ENCODE data around the gene IFNL2.
A peak's percentile ranks its signal among the peaks of the same experiment; 100 is the strongest.
"Not testable (repeated sequence)": the region's sequence is repeated elsewhere in the genome, so short reads cannot be mapped to it uniquely, and the experiment has no call there.

IFNL2 gene

DNA sequence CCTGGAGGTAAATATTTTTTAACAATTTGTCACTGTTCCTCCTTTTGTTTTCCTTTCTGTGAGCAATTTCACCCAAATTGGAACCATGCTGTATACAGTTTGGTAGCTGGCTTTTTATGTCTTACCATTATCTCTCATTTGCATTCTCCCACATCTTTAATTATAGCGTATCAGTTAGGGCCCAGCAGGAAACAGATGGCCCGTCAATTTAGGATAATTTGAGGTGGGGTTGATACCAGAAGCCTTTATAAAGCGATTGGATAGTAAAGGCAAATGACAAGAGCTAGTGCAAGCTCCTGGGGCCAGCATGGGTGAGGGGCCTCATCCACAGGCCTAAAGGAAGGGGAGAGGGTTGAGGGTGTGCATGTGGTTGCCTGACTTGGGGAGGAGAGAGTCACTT, 15.7 kb upstream of the IFNL2 start:
- H4K20me1 ChIP-seq = no peaks in the 10 kb centered on the region
- H3K9ac ChIP-seq = peak overlapping the region; percentile 36; the same call in 1 of the 2 replicates
- H3K9me3 ChIP-seq = peaks cover 31% of the 10 kb centered on the region
- H3K4me2 ChIP-seq = peak overlapping the region; percentile 73
- H3K4me3 ChIP-seq = no peak overlapping the region; the same call in 1 of the 2 replicates
- TF ChIP-seq Cebpa-rat (IDR thresholded peaks at IDR 0.05) = no peak
- peak overlapping the region; percentile 84 for H3K27ac ChIP-seq
- no peaks in the 10 kb centered on the region for H3K27me3 ChIP-seq
- H3K4me1 ChIP-seq = peaks cover 81% of the 10 kb centered on the region
- H3K36me3 ChIP-seq = no peaks in the 10 kb centered on the region

- no peak for TF ChIP-seq Cebpa-rat (IDR thresholded peaks at IDR 0.05)
- Histone ChIP-seq H3K9me3 (peaks cover 26% of the 10 kb centered on the region), H3K4me1 (peaks cover 82% of the 10 kb centered on the region), H3K36me3 (no peaks in the 10 kb centered on the region), H3K4me2 (peak overlapping the region; percentile 73), H3K9ac (peak overlapping the region; percentile 8; the same call in 1 of the 2 replicates), H3K27ac (peak overlapping the region; percentile 84), H3K4me3 (no peak overlapping the region), H3K27me3 (no peaks in the 10 kb centered on the region), H4K20me1 (no peaks in the 10 kb centered on the region)
Measured at GRCh38 chr19:39253374-39254149, 14.6 kb upstream of the IFNL2 start.

DNA sequence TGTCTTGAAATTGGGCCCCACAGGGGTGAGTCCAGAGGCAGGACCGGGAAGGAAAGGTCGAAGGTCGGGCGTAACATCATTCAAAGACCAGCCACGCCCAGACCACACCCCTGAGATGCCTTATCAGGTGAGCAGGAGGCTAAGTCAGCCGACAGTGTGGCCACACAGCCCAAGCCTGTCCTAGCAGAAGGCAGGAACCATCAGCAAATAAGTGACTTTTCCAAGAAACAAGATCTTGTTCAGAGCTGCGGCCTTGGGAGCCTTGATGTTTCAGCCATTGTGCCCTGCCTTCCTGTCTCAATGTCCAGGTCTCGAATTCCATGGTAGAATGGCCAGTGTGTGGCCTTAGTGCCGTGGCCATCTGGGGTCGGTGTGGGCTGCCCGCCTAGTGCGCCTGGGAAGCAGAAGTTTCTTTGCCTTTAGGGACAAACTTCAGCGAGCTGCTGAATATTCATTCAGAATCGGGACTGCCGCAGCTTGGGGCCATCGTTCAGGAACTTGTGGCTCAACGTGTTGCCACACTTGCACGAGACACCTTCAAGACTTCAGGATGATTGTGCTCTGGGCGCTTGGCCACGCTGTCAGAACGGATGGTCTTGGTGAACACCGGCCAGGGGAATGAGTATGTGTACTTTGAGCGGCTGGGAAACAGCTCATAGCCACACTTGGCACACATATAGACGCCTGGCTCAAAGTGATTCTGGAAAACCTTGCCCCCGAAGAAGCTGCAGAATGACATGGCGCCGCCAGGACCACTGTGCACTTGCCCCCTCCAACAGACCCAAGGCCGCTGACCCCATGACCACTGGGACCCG, 13.5 kb upstream of the IFNL2 start:
- Histone ChIP-seq H3K4me2 (peak overlapping the region; percentile 24; the same call in 1 of the 2 replicates), H3K27ac (peak overlapping the region; percentile 60; the same call in 1 of the 2 replicates), H3K4me3 (no peak overlapping the region), H3K9me3 (peaks cover 26% of the 10 kb centered on the region), H3K4me1 (peaks cover 79% of the 10 kb centered on the region), H3K27me3 (no peaks in the 10 kb centered on the region), H3K9ac (no peak overlapping the region), H3K36me3 (no peaks in the 10 kb centered on the region), H4K20me1 (no peaks in the 10 kb centered on the region)
- TF ChIP-seq Cebpa-rat (IDR thresholded peaks at IDR 0.05) = no peak

DNA sequence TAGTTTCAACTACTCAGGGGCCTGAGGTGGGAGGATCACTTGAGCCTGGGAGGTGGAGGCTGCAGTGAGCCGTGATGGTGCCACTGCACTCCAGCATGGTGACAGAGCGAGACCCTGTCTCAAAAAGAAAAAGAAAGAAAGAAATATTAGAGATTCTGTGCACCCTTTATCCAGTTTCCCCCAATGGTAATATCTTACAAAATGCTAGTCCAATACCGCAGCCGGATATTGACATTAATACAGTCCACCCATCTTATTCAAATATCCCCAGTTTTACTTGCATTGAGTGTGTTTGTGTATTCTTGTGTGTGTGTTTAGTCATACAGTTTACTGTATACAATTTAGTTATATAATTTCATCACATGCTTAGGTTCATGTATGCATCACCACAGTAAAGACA, 11.0 kb upstream of the IFNL2 start:
- no peaks in the 10 kb centered on the region for H3K27me3 ChIP-seq
- no peak overlapping the region for H3K4me3 ChIP-seq
- H3K9ac ChIP-seq = no peak overlapping the region
- no peak overlapping the region for H3K4me2 ChIP-seq
- H3K4me1 ChIP-seq = peaks cover 57% of the 10 kb centered on the region
- peaks cover 26% of the 10 kb centered on the region for H3K9me3 ChIP-seq
- H4K20me1 ChIP-seq = no peaks in the 10 kb centered on the region
- no peak overlapping the region for H3K27ac ChIP-seq
- H3K36me3 ChIP-seq = no peaks in the 10 kb centered on the region
- no peak for TF ChIP-seq Cebpa-rat (IDR thresholded peaks at IDR 0.05)

DNA sequence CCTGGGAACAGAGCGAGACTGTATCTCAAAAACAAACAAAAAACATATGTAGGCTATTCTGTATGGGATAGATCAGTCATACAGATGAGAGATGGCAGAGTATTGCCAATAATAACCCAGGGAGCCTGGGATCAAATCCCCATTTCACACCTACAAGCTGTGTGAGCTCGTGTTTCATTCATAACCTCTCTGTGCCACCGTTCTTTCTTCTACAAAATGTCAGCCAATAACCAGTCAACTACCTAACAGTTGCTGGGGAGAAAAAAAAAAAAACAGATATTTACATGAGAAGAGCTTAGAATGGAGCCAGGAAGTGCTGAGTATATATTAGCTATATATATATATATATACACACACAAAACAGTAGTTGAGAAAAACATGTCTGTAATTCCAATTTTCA, 6.5 kb upstream of the IFNL2 start:
- Histone ChIP-seq H3K4me1 (peaks cover 60% of the 10 kb centered on the region), H3K9me3 (peaks cover 23% of the 10 kb centered on the region), H3K36me3 (no peaks in the 10 kb centered on the region), H3K4me3 (no peak overlapping the region), H4K20me1 (no peaks in the 10 kb centered on the region), H3K4me2 (no peak overlapping the region), H3K27me3 (peaks cover 15% of the 10 kb centered on the region), H3K9ac (no peak overlapping the region), H3K27ac (no peak overlapping the region)
- TF ChIP-seq Cebpa-rat (IDR thresholded peaks at IDR 0.05) = no peak

GRCh38 chr19:39262496-39262895, 5.7 kb upstream of the IFNL2 start:
- peaks cover 15% of the 10 kb centered on the region for H3K27me3 ChIP-seq

DNA sequence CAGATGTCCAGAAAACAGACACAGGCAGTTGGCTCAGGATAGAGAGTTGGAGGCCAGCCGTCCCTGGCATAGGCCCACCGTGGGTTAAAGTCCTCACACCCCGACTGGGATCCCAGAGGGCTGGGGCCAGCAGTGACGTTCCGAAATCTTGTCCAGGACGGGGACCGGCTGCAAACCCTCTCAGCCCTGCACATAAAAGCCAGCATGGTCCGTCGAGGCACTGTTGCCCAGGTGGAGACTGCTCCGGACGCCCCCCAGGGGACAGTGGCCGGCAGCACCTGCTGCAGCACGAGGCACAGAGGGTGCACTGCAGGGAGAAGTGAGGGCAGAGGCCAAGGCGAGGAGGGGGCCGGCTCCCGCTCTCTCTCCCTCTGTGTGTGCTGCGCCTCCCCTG, 4.3 kb upstream of the IFNL2 start:
- Histone ChIP-seq H4K20me1 (no peaks in the 10 kb centered on the region), H3K4me3 (no peak overlapping the region), H3K36me3 (no peaks in the 10 kb centered on the region), H3K9ac (no peak overlapping the region), H3K4me2 (peak overlapping the region; percentile 71), H3K4me1 (peaks cover 40% of the 10 kb centered on the region), H3K27me3 (peaks cover 15% of the 10 kb centered on the region), H3K9me3 (peaks cover 13% of the 10 kb centered on the region), H3K27ac (0 out of 2 replicates have a peak overlapping the region, but pooled peaks have one; percentile 2)
- TF ChIP-seq Cebpa-rat (IDR thresholded peaks at IDR 0.05) = no peak

More at GRCh38 chr19:39262496-39262895, 5.7 kb upstream of the IFNL2 start:
- H3K27ac ChIP-seq = no peak overlapping the region
- no peaks in the 10 kb centered on the region for H3K36me3 ChIP-seq
- no peak overlapping the region for H3K9ac ChIP-seq
- peaks cover 15% of the 10 kb centered on the region for H3K9me3 ChIP-seq
- peaks cover 54% of the 10 kb centered on the region for H3K4me1 ChIP-seq
- H4K20me1 ChIP-seq = no peaks in the 10 kb centered on the region
- H3K4me3 ChIP-seq = no peak overlapping the region
- TF ChIP-seq Cebpa-rat (IDR thresholded peaks at IDR 0.05) = no peak
- H3K4me2 ChIP-seq = peak overlapping the region; percentile 71

DNA sequence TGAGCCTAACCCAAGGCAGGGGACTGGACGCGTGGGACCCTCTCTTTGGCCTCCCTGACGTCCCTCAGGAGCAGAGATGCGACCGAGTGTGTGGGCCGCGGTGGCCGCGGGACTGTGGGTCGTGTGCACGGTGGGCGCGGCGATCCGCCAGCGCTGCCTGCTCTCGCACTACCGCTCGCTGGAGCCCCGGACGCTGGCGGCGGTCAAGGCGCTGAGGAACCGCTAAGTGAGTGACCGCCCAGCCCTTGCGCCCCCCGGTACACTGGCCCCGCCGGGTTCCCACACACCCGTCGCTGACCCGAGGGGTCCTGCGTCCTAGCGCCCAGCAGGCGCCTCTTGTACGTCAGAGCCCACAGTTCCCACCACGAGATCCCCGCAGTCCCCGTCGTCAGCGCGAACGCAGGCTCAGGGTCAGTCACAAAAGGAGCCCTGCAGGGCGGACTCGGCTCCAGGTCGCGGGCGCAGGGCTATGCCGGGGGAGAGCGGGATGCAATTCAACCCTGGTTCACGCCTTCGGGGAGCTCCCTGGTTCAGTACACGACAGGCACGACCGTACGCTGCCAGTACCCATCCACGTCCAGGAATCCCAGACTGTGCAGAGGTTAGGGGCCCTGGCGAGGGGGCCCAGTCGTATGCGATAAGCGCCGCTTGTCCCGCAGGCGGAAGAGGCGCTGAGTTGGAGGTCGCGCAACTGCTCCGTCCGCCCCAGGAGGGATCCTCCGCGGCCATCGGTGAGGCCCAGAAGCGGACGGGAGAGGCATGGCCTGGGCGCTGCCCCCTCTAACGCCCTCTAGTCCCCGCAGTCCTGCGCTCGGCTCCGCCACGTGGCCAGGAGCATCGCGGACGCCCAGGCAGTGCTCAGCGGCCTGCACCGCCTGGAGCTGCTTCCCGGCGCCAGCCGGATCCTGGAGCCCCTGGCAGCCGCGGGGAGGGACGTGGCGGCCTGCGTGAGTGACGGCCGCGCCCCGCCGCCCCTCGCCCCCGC, 3.6 kb upstream of the IFNL2 start:
- Histone ChIP-seq H4K20me1 (no peaks in the 10 kb centered on the region), H3K36me3 (no peaks in the 10 kb centered on the region), H3K9me3 (peaks cover 13% of the 10 kb centered on the region), H3K4me3 (no peak overlapping the region), H3K9ac (no peak overlapping the region), H3K27me3 (peaks cover 15% of the 10 kb centered on the region), H3K27ac (0 out of 2 replicates have a peak overlapping the region, but pooled peaks have one; percentile 2), H3K4me2 (peak overlapping the region; percentile 71), H3K4me1 (peaks cover 38% of the 10 kb centered on the region)
- TF ChIP-seq Cebpa-rat (IDR thresholded peaks at IDR 0.05) = no peak

DNA sequence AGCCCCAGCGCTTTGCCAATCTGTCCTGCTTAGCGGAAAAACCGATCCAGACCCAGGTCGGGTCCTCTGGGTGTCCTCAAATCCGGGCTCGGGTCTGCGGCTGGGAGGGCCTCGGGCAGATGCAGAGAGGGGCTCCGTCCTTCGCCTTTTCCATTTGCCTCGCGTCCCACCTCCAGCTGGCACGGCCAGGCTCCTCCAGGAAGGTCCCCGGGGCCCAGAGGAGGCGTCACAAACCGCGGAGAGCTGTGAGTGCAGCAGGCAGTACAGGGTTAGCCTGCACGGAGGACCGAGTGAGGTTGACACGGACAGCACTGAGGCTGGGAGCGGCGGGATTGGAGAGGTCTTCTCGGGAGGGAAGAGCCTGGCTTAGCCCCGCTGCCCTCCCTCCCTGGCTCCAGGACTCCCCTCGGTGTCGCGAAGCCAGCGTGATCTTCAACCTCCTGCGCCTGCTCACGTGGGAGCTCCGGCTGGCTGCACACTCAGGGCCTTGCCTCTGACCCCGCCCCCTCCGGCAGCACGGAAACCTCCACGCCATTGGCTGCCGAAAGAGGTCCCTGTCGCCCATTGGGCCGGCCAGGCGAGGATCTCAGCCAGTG, 2.8 kb upstream of the IFNL2 start:
- Histone ChIP-seq H3K27me3 (peaks cover 15% of the 10 kb centered on the region), H3K36me3 (no peaks in the 10 kb centered on the region), H3K4me1 (peaks cover 45% of the 10 kb centered on the region), H3K4me3 (no peak overlapping the region), H3K9me3 (peaks cover 13% of the 10 kb centered on the region), H3K9ac (no peak overlapping the region), H4K20me1 (no peaks in the 10 kb centered on the region), H3K4me2 (peak overlapping the region; percentile 71), H3K27ac (no peak overlapping the region)
- TF ChIP-seq Cebpa-rat (IDR thresholded peaks at IDR 0.05) = no peak

DNA sequence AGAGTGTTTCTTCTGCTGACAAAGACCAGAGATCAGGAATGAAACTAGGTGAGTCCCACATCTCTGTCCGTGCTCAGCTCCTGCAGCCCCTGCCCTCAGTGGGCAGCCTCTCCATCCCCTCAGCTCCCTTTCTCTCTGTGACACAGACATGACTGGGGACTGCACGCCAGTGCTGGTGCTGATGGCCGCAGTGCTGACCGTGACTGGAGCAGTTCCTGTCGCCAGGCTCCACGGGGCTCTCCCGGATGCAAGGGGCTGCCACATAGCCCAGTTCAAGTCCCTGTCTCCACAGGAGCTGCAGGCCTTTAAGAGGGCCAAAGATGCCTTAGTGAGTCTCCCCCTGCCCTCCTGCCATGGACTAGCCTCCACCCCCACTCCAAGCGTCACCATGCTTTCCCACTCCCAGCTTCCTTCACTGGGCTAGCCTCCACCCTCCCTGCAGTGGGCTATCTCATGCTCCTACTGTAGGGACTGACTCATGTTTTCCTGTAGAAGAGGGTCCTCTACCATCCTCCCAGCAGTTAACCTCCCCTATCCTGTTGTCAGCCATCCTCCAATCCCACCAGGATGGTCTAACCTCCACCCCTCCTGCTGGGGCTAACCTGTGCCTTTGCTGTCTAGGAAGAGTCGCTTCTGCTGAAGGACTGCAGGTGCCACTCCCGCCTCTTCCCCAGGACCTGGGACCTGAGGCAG, 481 bp downstream of the IFNL2 start:
- not testable (repeated sequence) for H4K20me1 ChIP-seq, H3K9ac ChIP-seq, H3K4me2 ChIP-seq, H3K4me3 ChIP-seq, H3K36me3 ChIP-seq, H3K27ac ChIP-seq
- Histone ChIP-seq H3K27me3 (peaks cover 14% of the 10 kb centered on the region), H3K4me1 (peaks cover 28% of the 10 kb centered on the region), H3K9me3 (peaks cover 13% of the 10 kb centered on the region)

GRCh38 chr19:39269369-39269768, 1.2 kb downstream of the IFNL2 start:
- H3K27ac ChIP-seq, H3K27me3 ChIP-seq, H3K4me2 ChIP-seq, H3K9me3 ChIP-seq, H3K36me3 ChIP-seq, H4K20me1 ChIP-seq, H3K4me3 ChIP-seq, H3K9ac ChIP-seq: not testable (repeated sequence)
- H3K4me1 ChIP-seq = peaks cover 21% of the 10 kb centered on the region
